ENCODE results near the gene ADAM17.

ADAM17 gene

GRCh38 chr2:9555297-9556120 lies at the start of gene ADAM17:
ADAM17 (minus strand) TSS chr2:9555830; CDS start chr2:9555605, 225 bp downstream.
- Histone ChIP-seq H3K36me3 (ENCODE audit: low read depth) (peaks cover 4% of the 10 kb centered on the region; the same call in 1 of the 2 replicates), H3K9me3 (ENCODE audit: severe bottlenecking) (no peaks in the 10 kb centered on the region), H3K4me3 (ENCODE audit: severe bottlenecking) (peak within 1 kb of the TSS; percentile 61), H3K27ac (ENCODE audit: poor library complexity, severe bottlenecking) (peak within 1 kb of the TSS; percentile 83), H3K4me1 (ENCODE audit: insufficient read depth, poor library complexity, severe bottlenecking) (peaks cover 35% of the 10 kb centered on the region), H3K27me3 (ENCODE audit: insufficient read depth, poor library complexity, severe bottlenecking) (no peaks in the 10 kb centered on the region)
- ATAC-seq (ENCODE audit: low read depth) (peak; percentile 83), DNase-seq (ENCODE audit: low spot score) (peak; percentile 95)
- TF ChIP-seq CTCF (IDR thresholded peaks at IDR 0.05; ENCODE audit: poor library complexity, severe bottlenecking), result peak; percentile 46

GRCh38 chr2:9602412-9602811 lies 46.8 kb upstream of the ADAM17 start:
- Histone ChIP-seq H3K36me3 (ENCODE audit: low read depth) (peaks cover 47% of the 10 kb centered on the region), H3K4me3 (ENCODE audit: severe bottlenecking) (no peak overlapping the region), H3K27ac (ENCODE audit: poor library complexity, severe bottlenecking) (no peak overlapping the region), H3K4me1 (ENCODE audit: insufficient read depth, poor library complexity, severe bottlenecking) (peaks cover 1% of the 10 kb centered on the region), H3K9me3 (ENCODE audit: severe bottlenecking) (peaks cover 20% of the 10 kb centered on the region), H3K27me3 (ENCODE audit: insufficient read depth, poor library complexity, severe bottlenecking) (no peaks in the 10 kb centered on the region)
- ATAC-seq (ENCODE audit: low read depth) (no peak), DNase-seq (ENCODE audit: low spot score) (no peak)
- no peak for TF ChIP-seq CTCF (IDR thresholded peaks at IDR 0.05; ENCODE audit: poor library complexity, severe bottlenecking)

GRCh38 chr2:9601397-9601796 lies 45.8 kb upstream of the ADAM17 start:
- Histone ChIP-seq H3K36me3 (ENCODE audit: low read depth) (peaks cover 47% of the 10 kb centered on the region), H3K27me3 (ENCODE audit: insufficient read depth, poor library complexity, severe bottlenecking) (no peaks in the 10 kb centered on the region)

GRCh38 chr2:9599430-9599829 lies 43.8 kb upstream of the ADAM17 start:
- H3K27me3 ChIP-seq (ENCODE audit: insufficient read depth, poor library complexity, severe bottlenecking), result no peaks in the 10 kb centered on the region
- no peak for DNase-seq (ENCODE audit: low spot score)
- no peak overlapping the region for H3K27ac ChIP-seq (ENCODE audit: poor library complexity, severe bottlenecking)
- H3K9me3 ChIP-seq (ENCODE audit: severe bottlenecking), result peaks cover 20% of the 10 kb centered on the region
- no peak for TF ChIP-seq CTCF (IDR thresholded peaks at IDR 0.05; ENCODE audit: poor library complexity, severe bottlenecking)
- ATAC-seq (ENCODE audit: low read depth), result no peak
- peaks cover 21% of the 10 kb centered on the region for H3K4me1 ChIP-seq (ENCODE audit: insufficient read depth, poor library complexity, severe bottlenecking)
- no peak overlapping the region for H3K4me3 ChIP-seq (ENCODE audit: severe bottlenecking)
- H3K36me3 ChIP-seq (ENCODE audit: low read depth), result peaks cover 46% of the 10 kb centered on the region

More at GRCh38 chr2:9601397-9601796, 45.8 kb upstream of the ADAM17 start:
- Histone ChIP-seq H3K4me3 (ENCODE audit: severe bottlenecking) (no peak overlapping the region), H3K27ac (ENCODE audit: poor library complexity, severe bottlenecking) (no peak overlapping the region), H3K4me1 (ENCODE audit: insufficient read depth, poor library complexity, severe bottlenecking) (peaks cover under 1% of the 10 kb centered on the region), H3K9me3 (ENCODE audit: severe bottlenecking) (peaks cover 20% of the 10 kb centered on the region)
- no peak for ATAC-seq (ENCODE audit: low read depth)
- no peak for TF ChIP-seq CTCF (IDR thresholded peaks at IDR 0.05; ENCODE audit: poor library complexity, severe bottlenecking)
- DNase-seq (ENCODE audit: low spot score), result no peak

Data from RWPE2 (cell line).